IPS-NIHi7 (cell line): ENCODE measurements around the gene ABCG5.

Experiments used
- DNase-seq: peaks from one replicate; pipeline ENCODE4 v3.0.0; 2012; ENCODE audit warnings: mixed read lengths; ENCODE audit errors: extremely low spot score

The ABCG5 gene

DNA sequence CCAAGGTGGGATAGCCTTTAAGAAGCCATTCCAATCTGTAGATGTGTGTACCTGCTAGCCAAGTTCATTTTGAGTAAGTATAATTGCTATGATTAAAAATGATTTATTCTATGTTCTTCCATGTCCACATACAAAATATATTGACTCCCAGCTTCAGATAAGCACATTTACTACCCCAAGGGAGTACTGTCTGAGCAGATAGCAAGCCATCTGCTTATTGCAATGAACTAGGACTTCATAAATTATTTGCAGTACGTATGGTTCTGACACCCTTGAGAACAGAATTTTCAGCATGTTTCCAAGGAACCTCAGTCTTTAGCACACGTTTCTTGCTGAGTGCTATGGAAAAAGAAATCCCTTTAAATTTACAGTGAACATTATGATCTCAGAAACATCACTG is 28.2 kb downstream of the ABCG5 start:
- DNase-seq, result no peak

DNA sequence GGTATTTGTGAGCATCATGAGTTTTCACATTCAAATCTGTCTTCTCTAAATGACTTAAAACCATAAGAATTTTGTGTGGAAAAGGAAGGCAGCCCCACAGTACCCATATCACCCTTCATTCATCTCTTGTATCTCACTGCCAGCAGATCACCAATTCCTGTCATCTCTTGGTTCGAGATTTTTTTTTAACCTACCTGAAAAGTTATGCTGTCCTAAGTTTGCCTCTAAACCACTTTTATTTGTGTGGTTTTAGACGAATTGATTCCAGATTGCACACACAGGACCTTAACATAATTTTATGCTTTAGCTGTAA is 32.0 kb downstream of the ABCG5 start:
- no peak for DNase-seq

DNA sequence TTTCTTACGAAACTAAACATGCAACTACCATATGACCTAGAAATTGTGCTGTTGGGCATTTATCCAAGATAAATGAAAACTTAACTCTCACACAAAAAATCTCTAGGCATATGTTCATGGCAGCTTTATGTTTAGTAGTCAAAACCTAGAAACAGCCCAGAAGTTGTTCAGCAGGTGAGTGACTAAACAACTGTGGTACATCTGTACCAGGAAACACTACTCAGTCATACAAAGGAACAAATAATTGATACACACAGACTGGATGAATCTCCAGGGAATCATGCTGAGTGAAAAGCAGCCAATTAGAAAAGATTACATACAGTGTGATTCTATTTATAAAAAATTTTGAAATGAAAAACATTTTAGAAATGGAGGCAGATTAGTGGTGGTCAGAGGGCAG is 35.5 kb downstream of the ABCG5 start:
- no peak for DNase-seq

DNA sequence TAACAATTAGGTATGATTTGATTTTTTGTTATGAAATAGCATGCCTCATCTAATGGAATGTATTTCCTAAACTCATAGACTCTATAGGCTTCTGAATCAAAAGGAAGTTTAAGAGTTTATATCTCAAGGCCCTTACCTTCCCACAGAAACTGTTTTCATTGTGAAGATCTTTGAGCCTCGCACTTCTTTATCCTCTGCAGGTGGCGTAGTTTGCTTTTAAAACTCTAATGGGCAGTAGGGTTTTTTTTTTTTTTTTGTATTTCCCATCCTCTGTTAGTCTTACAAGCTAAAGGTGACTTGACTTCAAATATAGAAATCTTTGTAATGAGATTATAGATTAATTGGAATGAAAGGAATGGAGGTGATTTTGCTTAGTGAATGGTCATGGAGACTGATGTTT is 36.5 kb downstream of the ABCG5 start:
- DNase-seq, result no peak

DNA sequence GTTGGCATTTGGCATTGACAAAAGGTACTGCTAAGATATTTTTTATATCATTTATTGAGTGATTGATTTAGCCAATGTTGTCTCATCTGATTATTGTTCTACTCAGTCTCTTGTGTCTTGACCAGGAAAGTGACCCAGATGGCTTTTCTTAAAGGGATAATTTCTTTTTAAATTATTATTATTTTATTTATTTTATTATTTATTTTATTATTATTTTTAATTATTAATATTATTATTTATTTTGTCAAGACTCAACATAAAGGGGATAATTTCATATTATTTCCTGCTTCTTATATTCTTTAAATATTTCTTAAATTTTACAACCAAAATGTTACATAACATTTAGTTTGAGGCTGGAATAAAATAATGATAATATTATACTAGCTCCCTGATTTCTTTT is 37.7 kb downstream of the ABCG5 start:
- no peak for DNase-seq

DNA sequence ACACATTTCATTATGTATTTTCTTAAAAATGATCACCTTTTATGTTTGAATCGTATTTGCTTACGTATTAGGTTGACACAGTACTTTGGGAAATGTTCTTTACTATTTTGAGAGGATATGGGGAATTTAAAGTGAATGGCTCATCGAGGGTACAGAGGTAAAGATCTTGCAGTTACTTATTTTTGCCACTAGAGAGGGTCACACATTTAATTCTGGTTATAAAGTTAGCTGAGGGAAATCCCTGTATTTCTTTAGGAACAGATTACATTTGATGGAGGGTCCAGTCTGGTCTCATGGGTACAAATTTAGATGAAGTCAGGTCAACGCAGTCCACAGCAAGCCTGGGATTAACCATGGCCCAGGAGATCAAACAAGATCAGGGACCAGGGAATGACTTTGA is 40.3 kb downstream of the ABCG5 start:
- DNase-seq, result peak; percentile 46

DNA sequence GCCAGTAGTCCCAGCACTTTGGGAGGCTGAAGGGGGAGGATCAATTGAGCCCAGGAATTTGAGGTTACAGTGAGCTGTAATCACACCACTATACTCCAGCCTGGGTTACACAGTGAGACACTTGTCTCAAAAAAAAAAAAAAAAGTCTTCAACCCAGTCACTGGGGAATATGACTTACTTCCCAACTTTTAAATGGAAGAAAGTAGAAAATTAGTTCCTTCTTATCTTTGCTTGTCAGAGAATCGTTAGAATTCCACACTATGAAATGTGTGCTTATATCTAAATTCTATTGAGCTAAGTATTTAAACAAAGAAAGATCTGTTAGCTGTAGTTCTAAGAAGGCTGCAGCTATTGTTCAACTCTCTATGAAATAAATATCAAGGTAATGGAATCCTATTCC is 42.4 kb downstream of the ABCG5 start:
- no peak for DNase-seq

DNA sequence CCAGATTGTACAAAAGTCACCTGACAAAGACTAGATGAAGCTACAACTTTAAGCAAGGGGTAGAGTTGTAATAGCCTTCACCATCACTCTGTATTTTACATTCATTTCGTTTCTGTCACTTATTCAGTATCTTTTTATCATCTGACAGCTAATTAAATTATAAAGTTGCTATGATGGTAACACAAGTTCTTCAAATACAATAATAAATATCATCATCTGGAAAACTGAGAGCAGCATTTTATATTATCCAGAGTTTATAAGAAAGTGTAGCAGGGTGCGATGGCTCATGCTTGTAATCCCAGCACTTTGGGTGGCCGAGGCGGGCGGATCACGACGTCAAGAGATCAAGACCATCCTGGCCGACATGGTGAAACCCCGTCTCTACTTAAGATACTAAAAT is 43.7 kb downstream of the ABCG5 start:
- no peak for DNase-seq

- DNase-seq, result no peak
These were observed 46.0 kb downstream of the ABCG5 start for GRCh38 chr2:43792653-43793052.

GRCh38 chr2:43791035-43791765 is 47.4 kb downstream of the ABCG5 start:
- no peak for DNase-seq

GRCh38 chr2:43790147-43790546 is 48.5 kb downstream of the ABCG5 start:
- no peak for DNase-seq

DNA sequence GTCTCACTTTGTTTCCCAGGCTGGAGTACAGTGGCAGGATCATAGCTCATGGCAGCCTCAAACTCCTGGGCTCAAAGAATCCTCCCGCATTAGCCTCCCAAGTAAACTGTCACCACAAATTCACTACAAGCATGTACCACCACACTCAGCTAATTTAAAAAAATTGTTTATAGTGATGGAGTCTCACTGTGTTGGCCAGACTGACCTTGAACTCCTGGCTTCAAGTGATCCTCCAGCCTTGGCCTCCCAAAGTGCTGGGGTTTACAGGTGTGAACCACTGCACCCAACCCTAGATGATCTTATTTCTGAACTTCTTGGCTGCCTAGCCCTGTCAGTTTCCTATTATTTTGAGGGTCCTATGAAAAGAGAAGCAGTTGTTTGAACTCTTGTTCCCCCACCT is 50.0 kb downstream of the ABCG5 start:
- DNase-seq, result no peak

GRCh38 chr2:43787895-43788294 is 50.7 kb downstream of the ABCG5 start:
- no peak for DNase-seq

DNA sequence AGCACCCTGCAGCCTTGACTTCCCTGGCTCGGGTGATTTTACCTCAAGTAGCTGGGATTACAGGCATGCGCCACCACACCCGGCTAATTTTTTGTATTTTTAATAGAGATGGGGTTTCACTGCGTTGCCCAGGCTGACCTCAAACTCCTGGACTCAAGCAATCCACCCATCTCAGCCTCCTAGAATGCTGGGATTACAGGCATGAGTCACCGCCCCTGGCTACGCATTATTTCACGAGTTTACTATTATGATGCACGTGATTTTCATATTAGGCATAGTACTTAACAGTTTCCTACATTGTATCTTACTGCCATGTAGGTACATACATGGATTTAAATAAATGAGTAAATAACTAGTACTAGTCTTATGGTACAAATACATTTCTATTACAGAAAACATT is 60.4 kb downstream of the ABCG5 start:
- no peak for DNase-seq

GRCh38 chr2:43777306-43777926 is 61.2 kb downstream of the ABCG5 start:
- no peak for DNase-seq

GRCh38 chr2:43776324-43776723 is 62.3 kb downstream of the ABCG5 start:
- no peak for DNase-seq

GRCh38 chr2:43774617-43775016 is 64.0 kb downstream of the ABCG5 start:
- DNase-seq, result no peak

GRCh38 chr2:43773876-43774613 is 64.6 kb downstream of the ABCG5 start, which contains the start of gene DYNC2LI1:
TSS of gene DYNC2LI1 (plus strand) at chr2:43774039. CDS start at chr2:43774139, 100 bp downstream.
- peak; percentile 96 for DNase-seq

DNA sequence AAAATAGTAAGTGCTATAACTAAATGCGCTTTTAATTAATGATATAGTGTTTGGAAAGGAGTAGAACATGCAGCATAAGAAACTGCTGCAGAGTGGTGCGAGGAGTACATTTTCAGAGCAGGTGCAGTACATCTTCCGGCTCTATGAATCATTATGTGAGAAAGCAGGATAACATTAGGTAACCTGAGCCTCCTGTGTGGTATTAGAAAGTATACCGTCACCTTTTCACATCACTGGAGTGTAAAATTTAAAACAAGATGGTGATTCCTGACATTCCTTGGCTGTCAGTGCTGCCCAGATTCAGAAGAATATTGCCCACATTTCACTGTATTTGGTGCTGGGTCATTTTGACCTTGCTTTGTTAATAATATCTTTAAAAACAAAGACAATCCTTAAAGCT is 72.6 kb downstream of the ABCG5 start:
- DNase-seq, result no peak

DNA sequence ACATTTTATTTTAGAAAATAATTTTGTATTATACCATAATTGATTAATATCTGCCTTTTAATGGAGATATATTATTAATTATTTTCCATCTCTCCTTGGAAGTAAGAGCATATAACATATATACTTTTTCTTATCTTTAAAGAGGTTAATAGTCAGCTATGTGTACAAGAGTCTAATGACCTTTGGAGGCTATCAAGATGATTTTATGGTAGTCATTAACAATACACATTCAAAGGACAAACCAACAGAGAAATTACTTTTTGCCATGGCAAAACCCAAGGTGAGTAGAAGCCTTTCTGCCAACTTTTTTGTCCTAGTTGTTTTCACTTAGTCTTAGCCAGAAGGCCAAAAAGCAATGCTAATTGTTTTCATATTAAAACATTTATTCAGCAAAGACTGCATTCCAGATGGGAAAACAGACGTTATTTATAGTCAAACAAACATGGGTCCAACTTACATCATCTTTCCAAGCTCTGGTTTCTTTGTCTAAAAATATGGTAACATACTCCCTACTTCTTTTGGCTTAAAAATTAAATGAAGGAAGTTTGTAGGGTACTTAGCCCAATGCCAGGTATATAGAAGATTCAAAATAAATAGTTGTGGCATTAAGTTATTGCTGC is 74.4 kb downstream of the ABCG5 start:
- no peak for DNase-seq

DNA sequence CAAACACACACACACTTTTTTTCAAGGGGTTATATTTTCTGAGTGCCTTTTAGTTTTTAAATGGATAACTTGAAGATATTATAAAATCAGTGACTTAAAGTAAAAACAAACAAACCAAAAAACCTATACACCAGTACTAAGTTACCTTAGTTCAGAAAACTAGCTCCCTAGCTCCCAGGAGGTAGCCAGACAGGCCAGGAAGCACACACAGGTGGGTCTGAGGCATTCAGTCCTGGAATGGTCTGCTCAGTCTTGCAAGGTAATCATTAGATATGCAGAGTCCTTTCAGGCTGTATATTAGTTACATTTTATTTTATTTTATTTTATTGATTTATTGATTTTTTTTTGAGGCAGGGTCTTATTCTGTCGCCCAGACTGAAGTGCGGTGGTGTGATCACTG is 75.5 kb downstream of the ABCG5 start:
- no peak for DNase-seq
